Spinal cord (tissue), 10 donors: Measurements from ENCODE around the gene KRTAP5-5. TPM values are rescaled to one million over a fixed set of nuclear protein-coding genes. Genes with fewer than 3 reads are reported as not detected.
"Not testable (repeated sequence)": the region's sequence is repeated elsewhere in the genome, so short reads cannot be mapped to it uniquely, and the experiment has no call there.

Experiments used
- DNase-seq, 6 donors: peaks; one replicate each; pipeline versions ENCODE4 v3.0.0 to v3.0.0-alpha.2; 2013 to 2015; ENCODE audit warnings: low spot score in 6 of 6, low read depth in 4 of 6
- H3K27ac ChIP-seq: one replicate; pipeline ENCODE4 v1.5.1; 2013; ENCODE audit warnings: low read depth, low read length, control low read depth
- H3K27me3 ChIP-seq: one replicate; pipeline ENCODE4 v1.6.1; 2013; ENCODE audit warnings: low read length; ENCODE audit not compliant: control insufficient read depth, insufficient read depth
- H3K36me3 ChIP-seq: one replicate; pipeline ENCODE4 v1.6.1; 2013; ENCODE audit warnings: low read length; ENCODE audit not compliant: control insufficient read depth, insufficient read depth
- H3K4me1 ChIP-seq: one replicate; pipeline ENCODE4 v1.6.1; 2013; ENCODE audit warnings: low read length; ENCODE audit not compliant: control insufficient read depth, insufficient read depth
- H3K4me3 ChIP-seq: one replicate; pipeline ENCODE4 v1.5.1; 2013; ENCODE audit warnings: low read depth, low read length, control low read depth
- H3K9me3 ChIP-seq: one replicate; pipeline ENCODE4 v1.6.1; 2013; ENCODE audit warnings: low read length; ENCODE audit not compliant: control insufficient read depth, insufficient read depth
- WGBS: methylation state at CpG from one replicate; pipeline ENCODE4 v1.1.5; 2013; ENCODE audit warnings: missing lambda C conversion rate; ENCODE audit not compliant: insufficient coverage; 5-methylcytosine and 5-hydroxymethylcytosine counted together
- polyA plus RNA-seq, 2 donors: library from polyadenylated mRNA; unstranded; fragments of 120-200 nt; gene quantifications; one replicate each; pipeline ENCODE4 v1.2.1, GENCODE V29; 2013; ENCODE audit not compliant: insufficient read length in 2 of 2
- total RNA-seq, 2 donors: library from RNA; depleted of rRNA in 1 of 2; stranded (reverse); fragments of 120-200 nt in 1 of 2; fragments of >200 nt in 1 of 2; gene quantifications; one replicate each; pipeline versions ENCODE4 v1.2.3 to v1.2.4, GENCODE V29; 2013 to 2014
- donor health status: healthy.

Gene KRTAP5-5
- total and polyA plus RNA-seq, 4 donors = not detected

- Histone ChIP-seq H3K27ac (no peak overlapping the region), H3K9me3 (no peaks in the 10 kb centered on the region), H3K36me3 (no peaks in the 10 kb centered on the region), H3K4me3 (no peak overlapping the region), H3K4me1 (peaks cover 27% of the 10 kb centered on the region), H3K27me3 (peaks cover 7% of the 10 kb centered on the region)
- no peak for DNase-seq
- WGBS = 87% methylated on average over 12 of the region's 14 CpGs
Observed at GRCh38 chr11:1653541-1654387, 24.2 kb downstream of the KRTAP5-5 start.

- no peak for DNase-seq
- no peak overlapping the region for H3K4me3 ChIP-seq
- no peaks in the 10 kb centered on the region for H3K36me3 ChIP-seq
- H3K27ac ChIP-seq = no peak overlapping the region
- WGBS = 72% methylated on average over 15 of the region's 21 CpGs
- H3K4me1 ChIP-seq = peaks cover 27% of the 10 kb centered on the region
- no peaks in the 10 kb centered on the region for H3K9me3 ChIP-seq
- peaks cover 7% of the 10 kb centered on the region for H3K27me3 ChIP-seq
Observed at GRCh38 chr11:1654388-1655167, 25.0 kb downstream of the KRTAP5-5 start.

GRCh38 chr11:1655168-1656060, 25.8 kb downstream of the KRTAP5-5 start:
- Histone ChIP-seq H3K36me3 (no peaks in the 10 kb centered on the region), H3K4me1 (peaks cover 32% of the 10 kb centered on the region), H3K4me3 (no peak overlapping the region), H3K27ac (no peak overlapping the region), H3K27me3 (peaks cover 3% of the 10 kb centered on the region), H3K9me3 (no peaks in the 10 kb centered on the region)
- WGBS = 85% methylated on average over 24 of the region's 26 CpGs
- no peak for DNase-seq

- no peak overlapping the region for H3K27ac ChIP-seq
- no peaks in the 10 kb centered on the region for H3K36me3 ChIP-seq
- WGBS = 82% methylated on average over 8 of the region's 9 CpGs
- no peak for DNase-seq
- no peaks in the 10 kb centered on the region for H3K9me3 ChIP-seq
- no peak overlapping the region for H3K4me3 ChIP-seq
- peaks cover 33% of the 10 kb centered on the region for H3K4me1 ChIP-seq
- H3K27me3 ChIP-seq = peaks cover 2% of the 10 kb centered on the region
Observed at GRCh38 chr11:1656061-1656441, 26.5 kb downstream of the KRTAP5-5 start.

- Histone ChIP-seq H3K4me1 (peaks cover 33% of the 10 kb centered on the region), H3K4me3 (no peak overlapping the region), H3K36me3 (no peaks in the 10 kb centered on the region), H3K27ac (no peak overlapping the region), H3K9me3 (no peaks in the 10 kb centered on the region), H3K27me3 (peaks cover 2% of the 10 kb centered on the region)
- no peak for DNase-seq
- 62% methylated on average over 7 of the region's 7 CpGs for WGBS
Observed at GRCh38 chr11:1656670-1657069, 27.1 kb downstream of the KRTAP5-5 start.

- Histone ChIP-seq H3K4me3 (no peak overlapping the region), H3K4me1 (peaks cover 16% of the 10 kb centered on the region), H3K27me3 (no peaks in the 10 kb centered on the region), H3K27ac (no peak overlapping the region), H3K9me3 (no peaks in the 10 kb centered on the region), H3K36me3 (no peaks in the 10 kb centered on the region)
- no peak for DNase-seq
- WGBS = 82% methylated on average over 4 of the region's 14 CpGs
Observed at GRCh38 chr11:1659506-1659905, 29.9 kb downstream of the KRTAP5-5 start.

GRCh38 chr11:1660111-1660867, 30.7 kb downstream of the KRTAP5-5 start:
- no peaks in the 10 kb centered on the region for H3K36me3 ChIP-seq
- no peak for DNase-seq
- H3K4me1 ChIP-seq = peaks cover 8% of the 10 kb centered on the region
- 78% methylated on average over 23 of the region's 24 CpGs for WGBS
- no peaks in the 10 kb centered on the region for H3K27me3 ChIP-seq
- no peaks in the 10 kb centered on the region for H3K9me3 ChIP-seq
- H3K27ac ChIP-seq = no peak overlapping the region
- H3K4me3 ChIP-seq = no peak overlapping the region

- not testable (repeated sequence) for H3K4me3 ChIP-seq, H3K27ac ChIP-seq, DNase-seq, H3K36me3 ChIP-seq, H3K4me1 ChIP-seq, H3K9me3 ChIP-seq, H3K27me3 ChIP-seq
- WGBS = 79% methylated on average over 8 of the region's 25 CpGs
Observed at GRCh38 chr11:1661454-1662269, 32.1 kb downstream of the KRTAP5-5 start.
